Adrenal gland (tissue), 5 donors: ENCODE data around the gene SZRD1.

ENCODE experiments used
- POLR2A ChIP-seq, 2 donors: fragments of 450-650 bp; IDR thresholded peaks; one replicate each; pipeline ENCODE4 v1.6.1; 2017; ENCODE audit warnings: antibody characterized with exemption in 2 of 2, mild to moderate bottlenecking in 2 of 2, moderate library complexity in 1 of 2
- TF ChIP-seq, protein P1 (sequence below), 6 experiments: fragments of 450-650 bp in 4 of 6; fragments of 200-600 bp in 2 of 6; sonication (generic) in 1 of 6; IDR thresholded peaks; 1 replicate in 5 of 6; 2 replicates in 1 of 6; pipeline versions ENCODE4 v1.5.1 to v1.8.0; 2016 to 2021; ENCODE audit warnings: antibody characterized with exemption in 6 of 6, mild to moderate bottlenecking in 2 of 6, moderate library complexity in 1 of 6
- donor health status: DM: no; HTN: no; CAD: no.

- TF ChIP-seq POLR2A (IDR thresholded peaks at IDR 0.05): no peak
- TF ChIP-seq, protein P1, sequence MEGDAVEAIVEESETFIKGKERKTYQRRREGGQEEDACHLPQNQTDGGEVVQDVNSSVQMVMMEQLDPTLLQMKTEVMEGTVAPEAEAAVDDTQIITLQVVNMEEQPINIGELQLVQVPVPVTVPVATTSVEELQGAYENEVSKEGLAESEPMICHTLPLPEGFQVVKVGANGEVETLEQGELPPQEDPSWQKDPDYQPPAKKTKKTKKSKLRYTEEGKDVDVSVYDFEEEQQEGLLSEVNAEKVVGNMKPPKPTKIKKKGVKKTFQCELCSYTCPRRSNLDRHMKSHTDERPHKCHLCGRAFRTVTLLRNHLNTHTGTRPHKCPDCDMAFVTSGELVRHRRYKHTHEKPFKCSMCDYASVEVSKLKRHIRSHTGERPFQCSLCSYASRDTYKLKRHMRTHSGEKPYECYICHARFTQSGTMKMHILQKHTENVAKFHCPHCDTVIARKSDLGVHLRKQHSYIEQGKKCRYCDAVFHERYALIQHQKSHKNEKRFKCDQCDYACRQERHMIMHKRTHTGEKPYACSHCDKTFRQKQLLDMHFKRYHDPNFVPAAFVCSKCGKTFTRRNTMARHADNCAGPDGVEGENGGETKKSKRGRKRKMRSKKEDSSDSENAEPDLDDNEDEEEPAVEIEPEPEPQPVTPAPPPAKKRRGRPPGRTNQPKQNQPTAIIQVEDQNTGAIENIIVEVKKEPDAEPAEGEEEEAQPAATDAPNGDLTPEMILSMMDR (IDR thresholded peaks at IDR 0.05): no peak
These were observed 58.3 kb downstream of the SZRD1 start for GRCh38 chr1:16425125-16426025.
